GM18519 (cell line): Measurements from ENCODE around the gene PYROXD2.
"Not testable (repeated sequence)": the region's sequence is repeated elsewhere in the genome, so short reads cannot be mapped to it uniquely, and the experiment has no call there.

Source experiments
- ATAC-seq: cut with Tn5 transposase; IDR thresholded peaks from one replicate; pipeline ENCODE4 v1.9.1; 2021; ENCODE audit warnings: mild to moderate bottlenecking, moderate library complexity; ENCODE audit not compliant: unreplicated experiment, low FRiP score

PYROXD2 gene

DNA sequence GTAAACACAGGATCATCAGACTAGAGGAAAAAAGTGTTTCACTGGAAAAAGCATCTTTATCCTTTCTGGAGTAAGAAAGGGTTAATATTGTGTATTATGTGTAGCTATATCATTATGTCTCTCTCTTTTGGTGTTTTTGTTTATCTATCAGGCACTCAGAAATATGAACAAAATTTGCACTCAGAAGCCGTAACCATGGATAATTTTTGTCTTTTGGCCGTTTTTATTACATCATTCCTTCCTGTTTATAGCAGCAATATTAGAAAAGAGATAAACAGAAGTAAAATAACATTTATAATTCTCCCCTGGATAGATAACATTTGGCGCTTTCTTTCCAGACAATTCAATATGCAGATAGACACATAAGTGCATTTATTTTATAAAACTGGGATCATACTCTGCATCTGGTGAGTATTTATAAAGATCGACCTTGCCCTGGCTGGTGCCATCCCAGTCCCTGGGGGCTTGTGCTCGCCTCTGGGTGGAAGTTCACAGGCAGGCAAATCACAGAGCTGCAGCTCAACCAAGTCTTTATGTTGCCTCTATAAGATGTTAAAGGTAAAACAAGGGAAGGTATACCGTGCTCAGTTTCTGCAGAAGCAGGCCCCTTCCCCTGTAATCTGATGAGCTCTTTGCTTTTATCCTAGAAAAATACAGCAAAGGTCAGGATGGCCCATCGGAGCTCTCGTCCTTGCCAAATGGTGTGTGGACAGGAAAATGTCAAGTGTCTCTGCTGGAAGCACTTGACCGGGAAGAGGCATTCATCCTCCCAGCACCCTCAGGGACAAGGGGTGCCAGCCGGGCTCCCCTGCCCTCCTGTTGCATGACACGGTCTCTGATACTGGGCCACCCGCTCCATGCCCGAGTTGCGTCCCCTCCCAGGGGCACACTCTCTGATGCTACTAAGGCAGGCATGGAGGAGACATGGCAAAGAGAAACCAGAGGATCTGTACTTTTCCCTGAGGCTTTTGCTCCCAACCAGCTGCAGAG is 43.9 kb downstream of the PYROXD2 start:
- no peak for ATAC-seq

DNA sequence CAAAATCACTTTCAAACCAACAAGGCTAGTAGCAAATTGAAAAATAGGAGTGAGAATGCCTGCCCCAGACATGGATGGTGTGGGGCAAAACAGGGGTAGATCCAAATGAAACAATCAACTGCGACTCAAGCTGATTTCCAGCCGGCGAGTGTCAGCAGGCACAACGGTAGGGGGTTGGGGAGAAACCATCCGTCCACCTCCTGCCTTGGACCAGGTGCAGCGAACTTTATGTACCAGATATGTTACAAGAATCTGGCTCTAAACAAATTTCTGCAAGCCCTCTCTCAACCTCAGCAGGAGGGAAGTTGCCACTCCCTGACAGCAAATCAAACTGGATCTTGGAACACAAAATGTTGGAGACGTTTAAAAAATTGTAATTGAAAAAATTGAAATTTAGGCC is 45.2 kb downstream of the PYROXD2 start:
- ATAC-seq, result no peak

DNA sequence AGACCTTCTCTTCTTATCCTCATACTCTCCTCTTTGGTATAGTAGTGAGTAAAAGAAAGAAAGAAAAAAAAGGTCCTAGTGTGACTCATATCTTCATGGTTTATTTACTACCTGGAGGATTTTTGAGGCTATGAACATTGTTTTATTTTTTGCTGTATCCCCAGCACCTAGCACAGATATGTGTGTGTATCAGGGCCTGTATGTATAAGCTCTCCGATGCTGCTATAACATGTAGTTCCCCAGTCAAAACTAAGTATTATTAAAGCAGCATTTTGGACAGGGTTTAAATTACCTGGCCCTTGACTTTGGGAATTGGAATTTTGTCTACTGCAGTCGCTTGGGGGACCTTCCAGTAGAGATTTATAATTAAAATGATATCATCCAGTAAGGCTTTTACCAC is 46.3 kb downstream of the PYROXD2 start:
- no peak for ATAC-seq

DNA sequence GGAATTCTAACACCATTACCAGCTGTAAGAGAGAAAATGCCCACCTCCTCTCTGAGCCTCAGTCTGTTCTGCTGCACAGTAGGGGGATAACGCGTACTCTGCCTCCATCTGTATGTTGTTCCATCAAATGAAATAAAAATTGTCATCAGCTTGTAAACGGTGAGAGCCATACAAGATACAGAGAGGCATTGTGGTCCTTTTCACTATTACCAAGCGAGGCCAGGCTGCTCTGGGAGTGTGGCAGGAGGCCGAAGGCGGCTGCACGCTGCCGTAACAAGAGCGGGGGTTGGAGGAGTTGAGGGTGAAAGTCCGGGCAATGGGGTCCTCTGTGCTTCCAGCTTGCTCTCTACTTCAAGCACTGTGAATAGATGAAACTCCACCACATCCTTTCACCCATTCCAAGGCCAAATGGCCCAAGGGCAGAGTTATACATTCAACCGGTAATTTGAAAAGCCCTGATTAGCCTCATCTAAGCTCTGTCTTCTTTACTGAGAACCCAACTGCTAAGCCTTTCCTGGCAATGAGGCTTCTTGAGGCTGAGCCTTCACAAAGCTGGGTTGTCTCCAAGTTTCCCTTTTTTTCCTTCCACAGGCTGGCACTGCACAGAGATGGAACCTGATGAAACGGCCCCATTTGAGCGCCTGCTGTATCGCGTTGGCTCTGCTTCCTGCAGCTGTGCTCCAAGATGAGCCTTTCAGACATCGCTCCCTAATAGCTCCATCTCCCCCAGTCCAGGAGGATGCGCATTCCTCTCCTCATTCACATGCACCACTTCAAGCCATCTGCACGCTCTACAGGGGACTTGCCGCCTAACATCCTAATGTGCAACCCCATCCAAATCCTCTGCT is 47.2 kb downstream of the PYROXD2 start:
- ATAC-seq, result no peak

DNA sequence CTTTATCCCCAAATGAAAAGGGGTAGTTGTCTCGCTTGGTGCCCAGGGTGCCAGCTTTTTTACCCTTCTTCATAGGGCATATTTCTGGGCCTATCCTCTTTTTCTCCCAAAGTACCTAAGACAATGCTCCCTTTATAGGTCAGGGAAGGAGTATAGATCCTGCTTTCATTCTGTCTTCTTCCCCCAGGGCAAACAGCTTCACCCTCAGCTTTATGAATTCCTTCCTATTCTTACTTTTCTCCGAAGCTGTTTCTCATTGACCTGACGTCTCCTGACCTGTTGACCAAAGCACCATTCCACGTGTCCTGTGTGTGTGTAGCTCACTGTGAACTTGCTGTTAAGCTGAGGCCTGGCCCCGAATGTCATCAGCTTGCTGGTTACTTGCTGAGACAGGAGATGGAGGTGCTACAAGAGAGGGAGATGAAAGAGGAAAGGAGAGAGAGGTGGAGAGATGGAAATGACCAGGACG is 48.9 kb downstream of the PYROXD2 start:
- no peak for ATAC-seq

DNA sequence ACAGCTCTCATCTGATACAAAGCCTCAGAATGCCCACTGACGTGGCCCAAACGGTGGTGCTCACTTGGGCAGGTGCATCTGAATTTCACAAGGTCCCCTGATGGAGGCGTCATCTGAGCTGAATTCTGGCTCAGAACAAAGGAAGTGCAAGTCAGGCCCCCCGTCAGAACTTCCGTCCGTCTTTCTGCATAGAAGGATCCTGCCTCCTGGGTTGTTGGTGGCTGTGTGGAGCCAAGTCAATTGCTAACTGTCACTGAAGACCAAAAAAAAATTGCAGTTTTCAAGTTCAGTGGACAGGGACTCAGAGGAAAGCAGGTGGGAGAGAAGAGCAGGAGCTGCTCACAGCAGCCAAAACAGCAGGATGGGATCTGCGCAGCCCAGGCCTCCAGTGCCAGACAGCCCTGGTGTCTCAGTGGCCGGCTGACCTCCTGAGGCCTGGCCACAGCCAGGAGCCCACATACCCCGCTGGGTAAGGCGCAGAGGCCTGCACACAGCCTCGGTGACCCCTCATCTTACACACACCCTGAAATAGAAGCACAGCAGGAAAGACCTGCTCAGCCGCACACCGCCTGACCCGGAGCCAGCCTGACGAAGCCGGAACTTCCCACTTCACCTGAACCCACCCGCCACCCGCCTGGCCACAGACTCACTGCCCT is 49.4 kb downstream of the PYROXD2 start:
- ATAC-seq, result no peak

DNA sequence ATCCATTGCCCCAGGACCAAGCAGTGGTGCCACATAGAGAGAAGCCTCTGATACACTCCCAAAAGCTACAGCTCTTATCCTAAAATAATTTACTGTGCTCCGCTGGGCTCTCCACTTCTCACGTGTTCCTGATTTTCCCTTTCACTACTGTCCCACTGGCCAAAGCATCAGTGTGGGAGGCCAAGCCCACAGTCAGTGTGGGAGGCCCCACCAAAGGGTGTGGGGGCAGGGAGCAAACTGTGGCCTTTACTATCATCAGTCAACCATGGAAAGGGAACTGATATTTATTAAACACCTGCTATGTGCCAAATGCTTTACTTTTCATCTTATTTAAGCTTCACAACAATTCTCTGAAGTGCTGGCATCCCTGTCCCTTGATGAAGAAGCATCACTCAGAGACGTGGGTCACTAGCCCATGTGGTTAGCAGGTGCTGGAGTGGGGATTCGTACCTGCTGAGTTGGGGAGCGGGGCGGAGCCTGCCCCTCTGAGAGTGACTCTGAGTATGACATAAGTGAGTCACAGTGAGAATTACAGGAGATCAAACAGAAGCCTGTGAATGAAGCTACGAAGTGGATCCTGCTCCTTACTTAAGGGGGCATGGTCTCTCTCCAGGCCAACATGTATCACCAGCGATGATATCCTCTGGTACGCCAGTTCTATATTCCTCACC is 50.4 kb downstream of the PYROXD2 start:
- no peak for ATAC-seq

DNA sequence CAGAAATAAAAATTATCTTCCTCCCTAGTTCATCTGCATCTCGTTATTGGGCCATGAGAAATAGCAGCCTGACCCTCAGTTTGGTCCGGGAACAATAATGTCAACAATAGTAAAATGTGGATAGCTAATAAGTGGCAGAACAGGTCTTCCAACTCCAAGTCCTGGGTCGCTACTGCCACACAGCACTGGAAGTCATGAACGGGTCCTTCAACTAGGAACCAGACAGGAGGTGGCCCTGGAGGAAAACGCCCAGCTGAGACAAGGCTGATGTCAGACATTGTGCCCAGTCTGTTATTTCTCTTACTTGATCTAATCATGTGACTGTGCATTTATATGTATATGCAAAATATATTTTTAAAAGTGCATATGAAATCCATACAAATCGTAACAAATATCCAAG is 51.8 kb downstream of the PYROXD2 start:
- no peak for ATAC-seq

DNA sequence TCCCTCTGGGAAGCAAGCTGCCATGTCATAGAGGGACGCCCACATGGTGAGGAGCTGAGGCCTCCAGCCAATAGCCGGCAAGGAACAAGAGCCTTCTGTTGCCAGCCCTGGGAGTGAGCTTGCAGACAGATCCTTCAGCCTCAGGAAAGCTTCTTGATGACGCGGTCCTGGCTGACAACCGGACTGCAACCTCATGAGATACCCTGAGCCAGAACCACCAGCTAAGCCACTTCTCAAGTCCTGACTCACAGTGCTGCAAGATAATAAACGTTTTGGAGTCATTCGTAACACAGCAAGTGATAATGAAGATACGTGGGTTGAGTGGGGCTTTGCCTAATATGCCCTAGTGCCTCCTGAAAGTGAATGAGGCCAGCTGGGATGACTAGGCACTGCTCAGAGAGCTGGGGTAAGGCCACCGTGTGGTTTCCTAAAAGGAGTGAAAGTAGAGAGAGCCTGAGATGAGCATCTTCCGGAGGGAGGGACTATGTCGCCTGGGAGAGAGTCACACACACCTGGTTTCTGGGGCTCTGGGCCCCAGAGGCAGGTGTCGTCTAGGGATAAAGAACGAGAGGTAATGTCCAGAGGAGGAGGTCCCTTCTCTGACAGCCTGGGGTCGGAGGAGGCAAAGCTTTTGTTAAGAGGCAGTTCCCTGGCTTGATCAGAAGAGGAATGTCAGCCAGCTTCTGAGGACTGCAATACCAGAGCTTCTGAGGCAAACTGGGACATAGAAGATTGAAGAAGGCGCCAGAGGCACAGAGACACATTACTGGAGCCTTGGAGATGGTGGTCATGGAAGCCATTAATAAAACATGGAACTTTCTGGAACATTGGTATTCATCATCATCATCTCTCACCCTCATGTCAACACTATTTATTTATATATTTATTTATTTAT is 53.6 kb downstream of the PYROXD2 start:
- ATAC-seq, result peak; percentile 97

DNA sequence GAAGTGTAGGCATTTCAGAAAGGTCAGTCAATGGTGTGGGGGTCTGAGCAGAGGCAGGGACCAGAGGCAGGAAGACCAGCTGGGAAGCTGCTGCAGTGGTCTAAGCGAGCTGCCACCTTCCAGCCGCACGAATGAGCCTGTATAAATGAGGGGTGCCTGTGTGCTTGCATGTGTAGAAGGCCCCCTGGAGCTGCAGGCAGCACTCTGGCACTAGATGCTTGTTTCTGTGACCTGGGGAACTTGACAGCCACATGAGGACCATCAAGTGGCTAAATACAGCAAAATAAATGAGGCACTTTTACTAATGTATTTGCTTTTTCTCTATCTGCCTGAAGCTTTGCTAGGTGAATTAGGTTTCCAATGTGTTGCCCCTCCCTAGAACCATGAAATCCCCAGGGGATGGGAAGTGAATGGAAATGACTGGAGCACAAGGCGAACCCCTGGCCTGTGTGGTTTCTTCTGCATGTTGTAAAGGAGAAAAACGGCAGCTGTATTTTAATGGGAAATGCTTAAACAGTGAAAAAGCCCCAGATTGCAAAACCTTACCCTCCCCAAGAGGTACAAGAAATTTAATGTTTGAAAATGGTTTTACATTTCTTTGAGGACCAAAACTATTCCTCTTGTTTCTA is 57.7 kb downstream of the PYROXD2 start:
- no peak for ATAC-seq

DNA sequence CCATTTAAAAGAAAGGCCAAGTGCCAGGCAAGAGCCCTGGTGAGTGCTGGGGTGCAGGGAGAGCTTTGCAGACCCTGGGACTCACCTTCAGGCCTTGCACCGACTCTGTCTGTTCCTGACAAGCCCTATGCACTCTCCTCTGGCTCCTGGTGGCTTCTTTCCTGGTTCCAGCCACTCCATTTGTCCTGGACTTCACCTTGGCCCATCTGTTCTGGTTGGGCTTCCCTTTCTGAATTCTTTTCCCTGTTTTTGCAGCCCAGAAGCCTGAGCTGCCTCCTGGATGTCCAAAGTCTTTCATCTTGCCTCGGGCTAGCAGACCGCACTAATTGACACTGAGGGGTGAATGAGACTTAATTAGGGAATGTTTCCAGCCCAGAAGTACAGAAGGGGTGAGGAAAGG is 60.5 kb downstream of the PYROXD2 start:
- no peak for ATAC-seq

DNA sequence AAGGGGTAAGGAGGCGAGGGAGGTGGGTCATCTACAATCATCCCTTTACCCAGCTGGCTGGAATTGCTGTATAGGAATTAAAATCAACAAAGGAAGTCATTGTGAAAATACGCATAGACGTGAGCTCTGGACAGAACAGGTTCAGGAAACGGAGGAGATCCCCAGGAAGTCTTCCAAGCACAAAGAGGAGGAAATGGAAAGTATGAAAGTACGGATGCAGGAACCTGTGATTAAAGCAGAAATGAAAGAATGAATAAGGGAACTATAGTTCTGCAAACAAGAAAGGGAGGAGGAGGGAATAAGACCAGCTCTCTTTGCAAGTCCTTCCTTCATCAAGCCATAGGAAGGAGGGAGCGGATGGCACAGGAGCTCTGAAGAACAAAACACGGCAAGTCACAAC is 61.8 kb downstream of the PYROXD2 start:
- ATAC-seq, result no peak

DNA sequence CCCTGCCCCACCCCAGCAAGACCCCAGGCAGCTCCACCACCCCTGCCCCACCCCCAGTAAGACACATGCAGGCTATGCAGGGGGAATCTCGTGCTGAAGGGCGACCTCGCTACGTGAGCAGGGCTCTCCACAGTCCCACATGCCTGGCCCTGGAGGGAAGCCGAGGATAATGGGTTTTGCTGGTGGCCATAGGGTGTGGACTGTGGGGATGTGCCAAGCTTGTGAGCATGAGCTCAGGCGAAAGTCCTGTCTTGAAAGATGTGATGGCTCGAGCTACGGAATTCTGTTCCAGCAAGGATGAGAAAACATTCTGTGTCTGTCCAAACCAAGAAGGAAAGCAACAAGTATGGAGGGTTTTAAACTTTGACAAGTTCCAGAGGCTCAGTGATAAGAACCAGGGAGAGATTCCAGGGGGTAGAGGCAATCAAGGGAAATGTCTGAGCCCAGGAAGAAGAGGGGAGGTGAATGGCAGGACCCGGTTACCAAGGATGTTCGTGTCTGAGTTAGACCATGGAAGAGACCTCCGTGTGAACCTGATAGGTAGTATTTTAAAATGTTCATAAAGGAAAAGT is 63.1 kb downstream of the PYROXD2 start:
- ATAC-seq, result no peak

DNA sequence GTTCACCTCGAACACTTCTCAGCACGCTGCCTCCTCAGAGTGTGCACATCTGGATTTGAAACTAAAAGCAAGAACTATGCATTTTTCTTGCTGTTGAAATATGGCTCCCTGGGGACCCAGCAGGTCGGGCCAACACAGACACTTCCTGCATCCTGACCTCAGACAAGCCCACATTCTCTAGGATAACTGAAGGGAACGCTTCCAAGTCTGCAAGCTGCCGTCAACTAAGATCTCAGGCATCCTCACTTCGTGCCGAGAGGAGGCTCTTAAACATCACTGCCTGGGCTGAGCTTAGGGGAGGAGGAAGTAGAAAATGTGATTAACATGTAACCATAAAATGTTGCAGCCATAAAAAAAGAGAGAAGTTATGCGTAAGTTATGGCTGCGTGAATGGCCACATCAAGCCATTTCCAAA is 65.5 kb downstream of the PYROXD2 start:
- ATAC-seq, result no peak

DNA sequence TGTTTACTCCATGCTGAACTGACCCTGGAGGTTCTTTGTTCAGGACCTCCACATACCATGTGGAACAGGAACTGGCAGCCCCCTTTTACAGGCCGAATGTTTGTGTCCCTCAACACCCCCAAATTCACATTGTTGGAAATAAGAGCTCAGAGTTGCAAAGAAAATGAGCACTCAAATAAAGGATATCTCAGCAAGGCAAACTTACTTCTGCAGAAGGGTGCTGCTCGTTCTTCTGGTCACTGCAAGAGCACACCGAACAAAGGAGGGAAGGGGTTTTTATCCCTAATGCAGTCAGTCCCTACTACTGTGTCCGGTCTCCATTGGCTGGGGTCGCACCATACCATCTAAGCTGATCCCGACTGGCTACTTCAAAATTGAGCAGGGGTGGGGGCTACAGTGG is 68.1 kb downstream of the PYROXD2 start:
- no peak for ATAC-seq

DNA sequence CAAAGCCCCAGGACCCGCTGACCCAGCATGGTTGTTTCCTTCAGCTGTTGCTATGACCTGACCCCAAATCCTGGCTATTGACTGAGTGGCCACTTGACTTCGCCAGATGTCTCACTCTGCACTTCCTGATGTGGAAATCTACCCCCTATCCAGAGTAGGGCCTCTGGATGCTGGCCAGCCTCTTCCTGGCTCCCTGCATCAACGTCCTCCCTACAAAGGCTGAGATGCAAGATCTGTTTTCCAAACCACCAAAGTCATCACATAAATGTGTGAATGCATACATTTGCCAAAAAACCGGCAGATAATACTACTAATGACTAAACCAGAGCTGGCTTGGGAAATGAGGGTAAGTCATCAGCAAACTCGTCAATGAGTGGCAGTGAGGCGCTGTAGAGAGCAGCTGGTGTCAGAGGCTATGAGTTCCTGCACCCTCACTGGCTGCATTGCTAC is 70.4 kb downstream of the PYROXD2 start:
- no peak for ATAC-seq

DNA sequence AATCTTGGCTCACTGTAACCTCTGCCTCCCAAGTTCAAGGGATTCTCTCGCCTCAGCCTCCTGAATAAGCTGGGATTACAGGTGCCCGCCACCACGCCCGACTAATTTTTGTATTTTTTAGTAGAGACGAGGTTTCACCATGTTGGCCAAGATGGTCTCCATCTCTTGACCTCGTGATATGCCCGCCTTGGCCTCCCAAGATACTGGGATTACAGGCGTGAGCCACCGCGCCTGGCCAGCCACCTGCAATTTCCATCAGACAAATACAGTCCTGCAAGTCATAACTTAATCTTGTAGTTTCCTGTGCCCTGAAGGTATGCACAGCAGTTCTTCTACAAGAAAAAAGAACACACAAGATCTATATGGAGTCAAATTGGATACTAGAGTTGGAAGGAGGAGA is 73.3 kb downstream of the PYROXD2 start:
- ATAC-seq, result not testable (repeated sequence)

DNA sequence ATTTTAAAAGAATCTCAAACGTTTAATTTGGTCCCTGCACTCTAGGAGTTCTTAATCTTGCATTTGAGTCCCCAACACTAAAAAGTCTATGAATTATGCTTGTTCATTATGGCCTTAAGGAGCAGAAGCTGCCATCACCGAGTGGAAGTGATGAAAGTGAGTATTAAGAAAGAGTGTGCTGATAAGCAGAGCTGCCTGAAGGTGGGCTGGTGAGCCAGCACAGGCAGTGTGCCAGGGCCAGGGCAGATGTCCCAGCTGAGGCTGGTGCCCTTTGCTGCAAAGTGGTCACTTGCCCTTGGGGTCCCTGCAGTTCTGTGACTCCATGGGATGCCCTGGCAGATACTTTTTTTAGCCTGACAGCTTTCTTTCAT is 74.1 kb downstream of the PYROXD2 start:
- ATAC-seq, result no peak
